Stomach (tissue), 4 donors: ENCODE data around the gene CGB1.

Experiments
- EP300 ChIP-seq: sonication (generic); formaldehyde crosslinking; IDR thresholded peaks from one replicate; pipeline ENCODE4 v1.6.1; 2017; ENCODE audit warnings: antibody characterized with exemption
- POLR2A ChIP-seq, 4 donors: fragments of 450-650 bp; IDR thresholded peaks; one replicate each; pipeline ENCODE4 v1.6.1; 2016; ENCODE audit warnings: antibody characterized with exemption in 4 of 4, control low read depth in 2 of 4, mild to moderate bottlenecking in 1 of 4, moderate library complexity in 1 of 4
- POLR2AphosphoS5 ChIP-seq, 3 donors: sonication (generic); formaldehyde crosslinking; IDR thresholded peaks; one replicate each; pipeline ENCODE4 v1.6.1; 2016; ENCODE audit warnings: antibody characterized with exemption in 3 of 3
- TF ChIP-seq, protein P1 (sequence below), 7 experiments: fragments of 450-650 bp in 4 of 7; fragments of 200-600 bp in 3 of 7; sonication (generic) in 3 of 7; IDR thresholded peaks; one replicate each; pipeline ENCODE4 v1.5.1; 2016 to 2019; ENCODE audit warnings: antibody characterized with exemption in 7 of 7, control low read depth in 2 of 7, mild to moderate bottlenecking in 1 of 7

DNA sequence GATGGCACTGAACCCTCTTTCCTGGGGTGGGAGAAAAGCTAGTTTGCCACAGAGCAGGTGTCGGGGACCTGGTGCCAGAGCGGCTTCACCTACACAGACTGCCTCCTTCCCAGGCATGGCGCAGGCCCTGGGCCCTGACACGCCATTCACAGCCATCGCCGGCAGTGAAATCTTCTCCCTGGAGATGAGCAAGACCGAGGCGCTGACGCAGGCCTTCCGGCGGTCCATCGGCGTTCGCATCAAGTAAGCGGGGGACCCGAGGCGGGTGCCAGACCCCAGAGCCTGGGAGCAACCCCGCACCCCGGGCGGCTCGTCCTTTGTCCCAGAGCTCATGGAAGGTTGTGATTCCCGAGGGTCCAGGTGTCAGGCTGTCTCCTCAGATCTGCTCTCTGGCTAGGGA is 29.8 kb downstream of the CGB1 start:
- no peak for TF ChIP-seq EP300
- TF ChIP-seq POLR2A (IDR thresholded peaks at IDR 0.05) = no peak
- TF ChIP-seq, protein P1, sequence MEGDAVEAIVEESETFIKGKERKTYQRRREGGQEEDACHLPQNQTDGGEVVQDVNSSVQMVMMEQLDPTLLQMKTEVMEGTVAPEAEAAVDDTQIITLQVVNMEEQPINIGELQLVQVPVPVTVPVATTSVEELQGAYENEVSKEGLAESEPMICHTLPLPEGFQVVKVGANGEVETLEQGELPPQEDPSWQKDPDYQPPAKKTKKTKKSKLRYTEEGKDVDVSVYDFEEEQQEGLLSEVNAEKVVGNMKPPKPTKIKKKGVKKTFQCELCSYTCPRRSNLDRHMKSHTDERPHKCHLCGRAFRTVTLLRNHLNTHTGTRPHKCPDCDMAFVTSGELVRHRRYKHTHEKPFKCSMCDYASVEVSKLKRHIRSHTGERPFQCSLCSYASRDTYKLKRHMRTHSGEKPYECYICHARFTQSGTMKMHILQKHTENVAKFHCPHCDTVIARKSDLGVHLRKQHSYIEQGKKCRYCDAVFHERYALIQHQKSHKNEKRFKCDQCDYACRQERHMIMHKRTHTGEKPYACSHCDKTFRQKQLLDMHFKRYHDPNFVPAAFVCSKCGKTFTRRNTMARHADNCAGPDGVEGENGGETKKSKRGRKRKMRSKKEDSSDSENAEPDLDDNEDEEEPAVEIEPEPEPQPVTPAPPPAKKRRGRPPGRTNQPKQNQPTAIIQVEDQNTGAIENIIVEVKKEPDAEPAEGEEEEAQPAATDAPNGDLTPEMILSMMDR (IDR thresholded peaks at IDR 0.05) = no peak
- no peak for TF ChIP-seq POLR2AphosphoS5 (IDR thresholded peaks at IDR 0.05)
